Cardiac fibroblast (primary cell): ENCODE data around the gene PPP3CB.

Source experiments
- DNase-seq, 2 donors: peaks; one replicate each; pipeline versions ENCODE4 v3.0.0 to v3.0.0-alpha.2; 2010; ENCODE audit warnings: low read depth in 2 of 2
- H3K4me3 ChIP-seq, 2 donors: replicated peaks in 1 of 2; 1 replicate in 1 of 2; 2 replicates in 1 of 2; pipeline ENCODE4 v1.5.1; 2011; ENCODE audit warnings: low read depth in 2 of 2, low read length in 2 of 2, mild to moderate bottlenecking in 2 of 2, moderate library complexity in 1 of 2
- CTCF ChIP-seq: IDR thresholded peaks from one replicate; pipeline ENCODE4 v1.5.1; 2011; ENCODE audit warnings: low read depth, mild to moderate bottlenecking, low read length, inconsistent platforms

PPP3CB gene

GRCh38 chr10:73413528-73414229, 82.1 kb downstream of the PPP3CB start, which contains the start of gene ANXA7:
ANXA7 (minus strand) TSS chr10:73414058; CDS start chr10:73400856, 13,202 bp downstream.
- H3K4me3 ChIP-seq, result peak within 1 kb of the TSS; percentile 83 to 94
- TF ChIP-seq CTCF, result peak; percentile 22
- peak; percentile 81 to 87 for DNase-seq

GRCh38 chr10:73413108-73413527, 82.7 kb downstream of the PPP3CB start:
- no peak for DNase-seq
- H3K4me3 ChIP-seq, result peak overlapping the region; percentile 83 to 94
- TF ChIP-seq CTCF, result no peak

GRCh38 chr10:73410897-73411296, 84.9 kb downstream of the PPP3CB start:
- no peak for TF ChIP-seq CTCF
- no peak for DNase-seq
- no peak overlapping the region for H3K4me3 ChIP-seq

GRCh38 chr10:73408978-73409521, 86.8 kb downstream of the PPP3CB start:
- H3K4me3 ChIP-seq, result no peak overlapping the region
- TF ChIP-seq CTCF, result no peak
- no peak for DNase-seq

GRCh38 chr10:73408061-73408460, 87.8 kb downstream of the PPP3CB start:
- peak in 1 of 2 donors; percentile 18 for DNase-seq
- TF ChIP-seq CTCF, result no peak
- no peak overlapping the region for H3K4me3 ChIP-seq

DNA sequence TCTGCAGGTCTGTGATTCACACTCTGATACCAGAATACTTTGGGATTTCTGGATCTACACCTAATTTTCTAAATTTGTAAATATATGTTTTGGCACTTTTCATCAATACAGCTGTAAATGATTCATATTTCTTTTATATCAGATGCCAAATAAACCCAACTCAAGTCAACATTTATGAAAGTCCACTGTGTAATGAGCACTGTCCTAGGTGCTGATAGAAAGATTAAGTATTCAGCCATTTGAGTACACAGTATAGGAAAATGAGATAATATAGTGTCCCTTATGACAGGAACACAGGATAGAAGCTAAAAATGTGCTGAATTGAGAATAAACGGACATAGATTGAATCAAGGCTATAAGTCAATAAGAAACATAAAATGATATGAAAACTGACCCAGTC, 88.3 kb downstream of the PPP3CB start:
- no peak for TF ChIP-seq CTCF
- H3K4me3 ChIP-seq, result no peak overlapping the region
- DNase-seq, result peak in 1 of 2 donors; percentile 9

GRCh38 chr10:73406846-73407245, 89.0 kb downstream of the PPP3CB start:
- TF ChIP-seq CTCF, result no peak
- no peak overlapping the region for H3K4me3 ChIP-seq
- DNase-seq, result peak; percentile 8 to 48
